Measurements from ENCODE around the gene PTPRG.

Gene PTPRG

DNA sequence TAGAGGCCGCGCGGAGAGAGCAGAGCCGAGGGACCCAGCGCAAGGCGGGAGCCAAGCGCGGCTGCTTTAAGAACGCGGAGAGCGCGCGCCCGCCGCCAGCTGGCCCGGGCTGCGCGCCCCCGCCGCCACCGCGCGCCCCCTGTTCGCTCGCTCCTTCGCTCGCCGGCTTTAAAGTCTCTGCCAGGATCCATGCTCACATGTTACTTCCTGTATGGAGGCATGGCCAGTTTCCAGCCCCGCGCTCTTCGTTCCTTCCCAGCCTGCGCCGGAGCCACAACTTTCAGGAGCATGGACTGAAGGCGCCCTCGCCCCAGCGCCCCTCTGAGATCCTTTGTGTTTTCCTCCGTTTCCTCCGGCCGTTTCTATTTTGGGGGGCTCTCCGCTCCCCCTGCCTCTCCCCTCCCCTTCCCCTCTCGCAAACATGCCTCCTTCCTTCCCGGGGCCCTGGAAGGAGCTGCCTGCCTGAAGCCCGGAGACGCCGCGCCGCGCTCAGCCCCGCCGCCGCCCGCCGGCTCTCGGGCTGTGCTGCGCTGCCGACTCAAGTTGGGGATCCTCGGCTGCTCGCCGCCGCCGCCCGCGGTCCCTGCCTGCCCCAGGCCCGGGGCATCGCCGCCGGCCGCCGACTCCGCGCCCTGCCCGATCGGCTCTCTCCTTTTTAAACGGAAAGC, at the start of gene PTPRG:
TSS of gene PTPRG (plus strand) at position 198 of the 668 bp plus-strand sequence. CDS start 717 bp downstream, outside the sequence.
- no peak for DNase-seq (ENCODE audit: low spot score in 2 of 2)
- H3K27me3 Mint-ChIP-seq: peaks cover 17% of the 10 kb centered on the region

DNA sequence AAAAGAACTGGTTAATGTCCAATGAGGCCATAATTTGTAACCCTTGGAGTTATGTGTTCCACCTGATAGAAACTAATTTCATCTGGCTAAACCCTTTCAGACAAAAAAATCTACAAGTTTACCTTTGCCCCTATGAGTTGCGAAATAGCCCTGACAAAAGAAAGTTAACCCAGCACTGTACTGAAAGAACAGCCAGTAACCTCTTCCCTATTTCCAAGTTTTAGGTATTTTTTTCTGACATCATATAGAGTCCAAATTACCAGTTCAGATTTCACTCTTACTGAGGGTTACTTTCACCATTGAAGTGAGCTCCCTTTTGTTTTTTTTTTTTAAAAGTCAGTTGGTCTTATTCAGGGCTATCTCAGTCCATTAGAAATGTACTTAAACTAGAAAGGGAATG, 42.8 kb upstream of the PTPRG start:
- Mint-ChIP-seq H3K9me3 (no peaks in the 10 kb centered on the region), H3K27ac (no peak overlapping the region), H3K36me3 (no peaks in the 10 kb centered on the region), H3K27me3 (no peaks in the 10 kb centered on the region), H3K4me3 (no peak overlapping the region), H3K4me1 (peaks cover 6% of the 10 kb centered on the region)
- ATAC-seq (ENCODE audit: low read depth) (no peak), DNase-seq (ENCODE audit: low spot score in 2 of 2) (no peak)

More for the DNA sequence above, at the start of gene PTPRG:
- H3K4me3 Mint-ChIP-seq: peak within 1 kb of the TSS; percentile 91
- ATAC-seq (ENCODE audit: low read depth): peak; percentile 52
- H3K9me3 Mint-ChIP-seq: no peaks in the 10 kb centered on the region
- H3K27ac Mint-ChIP-seq: no peak within 1 kb of the TSS
- no peaks in the 10 kb centered on the region for H3K36me3 Mint-ChIP-seq
- H3K4me1 Mint-ChIP-seq: peaks cover 3% of the 10 kb centered on the region

DNA sequence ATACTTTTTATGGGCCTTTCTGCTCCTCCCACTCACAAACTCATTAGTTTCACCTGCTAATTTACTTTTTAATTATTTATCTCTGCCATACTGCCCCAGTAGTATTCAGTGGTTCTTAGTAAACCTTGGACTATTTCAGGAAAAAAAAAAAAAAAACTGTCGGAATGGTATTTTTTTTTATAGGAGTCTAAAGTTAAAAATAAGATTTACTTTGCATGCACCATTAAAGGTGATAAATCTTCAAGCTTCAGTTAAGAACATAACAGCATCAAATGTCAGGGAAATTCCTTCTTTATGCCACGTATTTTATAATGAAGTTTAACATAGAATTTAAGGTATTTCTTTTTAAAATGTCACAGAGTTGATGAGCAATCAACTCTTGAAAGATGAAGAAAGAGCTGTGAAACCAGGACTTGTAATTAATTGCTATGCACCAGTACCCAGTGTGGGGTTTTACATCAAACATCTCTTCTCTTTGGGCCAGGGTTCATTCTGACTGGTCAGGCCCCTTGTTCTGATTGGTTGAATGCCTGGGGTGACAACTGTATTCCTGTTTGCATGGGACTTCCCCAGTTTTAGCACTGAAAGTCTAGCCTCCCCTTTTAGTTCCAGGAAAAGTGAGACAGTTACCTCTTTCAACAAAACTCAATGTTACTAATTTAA, 40.3 kb upstream of the PTPRG start:
- Mint-ChIP-seq H3K9me3 (no peaks in the 10 kb centered on the region), H3K27ac (no peak overlapping the region), H3K4me3 (no peak overlapping the region), H3K27me3 (no peaks in the 10 kb centered on the region), H3K4me1 (peaks cover 6% of the 10 kb centered on the region), H3K36me3 (no peaks in the 10 kb centered on the region)
- DNase-seq (ENCODE audit: low spot score in 2 of 2): no peak
- peak; percentile 60 for ATAC-seq (ENCODE audit: low read depth)

DNA sequence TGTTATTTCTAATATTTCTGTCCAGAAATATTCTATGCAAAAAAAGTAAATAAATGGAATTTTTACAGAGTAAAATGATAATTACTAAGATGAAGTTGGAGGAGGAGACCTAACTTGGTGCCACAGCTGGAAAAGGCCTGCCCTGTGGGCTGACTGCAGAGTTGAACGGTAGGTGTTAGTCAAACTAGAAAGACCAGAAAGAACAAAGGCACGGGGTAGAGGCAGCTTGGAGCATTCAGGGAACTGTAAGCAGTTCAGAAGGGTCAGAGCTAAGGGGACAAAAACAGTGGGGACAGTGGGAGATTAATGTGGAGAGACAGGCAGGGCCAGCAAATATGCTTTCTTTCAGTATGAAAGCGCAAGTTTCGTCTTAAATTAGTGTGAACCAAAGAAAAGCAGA, 39.3 kb upstream of the PTPRG start:
- no peak for DNase-seq (ENCODE audit: low spot score in 2 of 2)
- H3K4me1 Mint-ChIP-seq: peaks cover 6% of the 10 kb centered on the region
- H3K4me3 Mint-ChIP-seq: no peak overlapping the region
- H3K36me3 Mint-ChIP-seq: no peaks in the 10 kb centered on the region
- ATAC-seq (ENCODE audit: low read depth): no peak
- H3K27me3 Mint-ChIP-seq: no peaks in the 10 kb centered on the region
- no peaks in the 10 kb centered on the region for H3K9me3 Mint-ChIP-seq
- H3K27ac Mint-ChIP-seq: no peak overlapping the region

DNA sequence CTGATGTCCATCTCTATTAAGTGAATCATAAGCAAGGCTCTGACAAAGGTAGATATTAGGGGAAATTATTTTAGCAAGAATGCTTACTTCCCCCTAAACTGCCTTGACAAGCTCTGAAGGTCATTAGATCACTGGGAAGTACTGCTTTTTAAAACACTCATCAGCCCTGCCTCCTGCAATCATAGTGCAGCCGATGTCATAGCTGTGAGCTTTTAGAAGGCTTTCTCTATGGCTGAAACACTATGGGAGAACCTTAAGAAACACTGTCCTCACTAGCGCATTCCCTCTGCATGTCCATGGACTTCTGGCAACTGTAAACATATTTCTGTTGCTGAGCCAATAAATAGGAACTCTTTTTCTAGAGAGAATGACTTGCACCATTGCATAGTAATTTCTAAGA, 38.7 kb upstream of the PTPRG start:
- DNase-seq (ENCODE audit: low spot score in 2 of 2) (no peak), ATAC-seq (ENCODE audit: low read depth) (no peak)
- Mint-ChIP-seq H3K27ac (no peak overlapping the region), H3K4me1 (peaks cover 6% of the 10 kb centered on the region), H3K4me3 (no peak overlapping the region), H3K27me3 (no peaks in the 10 kb centered on the region), H3K9me3 (no peaks in the 10 kb centered on the region), H3K36me3 (no peaks in the 10 kb centered on the region)

DNA sequence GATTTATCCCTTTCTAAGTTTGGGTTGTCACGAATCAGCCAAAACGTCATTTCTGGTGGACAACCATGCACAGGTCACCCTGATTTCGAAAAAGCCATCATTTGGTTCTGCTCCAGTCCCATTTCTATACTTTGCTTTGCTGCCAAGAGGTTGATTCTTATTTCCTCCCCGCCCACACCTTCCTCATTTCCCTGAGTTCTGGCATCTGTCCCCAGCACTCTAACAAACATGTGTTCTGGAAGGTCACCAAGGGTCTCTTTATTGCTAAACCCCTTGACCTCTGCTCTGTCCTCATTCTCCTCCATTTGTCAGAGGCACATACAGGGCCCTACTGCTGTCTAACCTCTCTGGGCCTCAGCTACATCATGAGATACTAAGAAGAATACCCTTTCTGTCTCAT, 36.4 kb upstream of the PTPRG start:
- ATAC-seq (ENCODE audit: low read depth) (no peak), DNase-seq (ENCODE audit: low spot score in 2 of 2) (no peak)
- Mint-ChIP-seq H3K4me1 (peaks cover 3% of the 10 kb centered on the region), H3K36me3 (no peaks in the 10 kb centered on the region), H3K4me3 (no peak overlapping the region), H3K27me3 (no peaks in the 10 kb centered on the region), H3K27ac (no peak overlapping the region), H3K9me3 (no peaks in the 10 kb centered on the region)

DNA sequence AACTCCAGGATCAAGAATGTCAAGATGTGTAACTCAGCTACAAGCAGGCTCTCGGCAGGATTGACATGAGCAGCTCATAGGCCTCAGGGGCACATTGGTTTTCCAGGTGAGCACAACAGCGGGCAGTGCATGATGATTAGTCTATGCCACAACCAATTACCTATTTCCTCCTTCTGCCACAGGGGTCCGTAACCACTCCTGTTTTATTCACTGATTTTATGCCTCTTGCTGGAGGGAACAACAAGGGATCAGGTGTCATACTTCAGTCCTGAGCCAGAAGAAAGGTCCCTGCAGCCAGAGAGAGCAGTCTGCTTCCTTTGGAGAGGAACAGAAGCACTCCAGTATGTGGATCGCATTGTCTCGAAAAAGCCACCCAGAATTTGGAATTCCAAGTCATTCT, 35.1 kb upstream of the PTPRG start:
- DNase-seq (ENCODE audit: low spot score in 2 of 2) (no peak), ATAC-seq (ENCODE audit: low read depth) (no peak)
- H3K9me3 Mint-ChIP-seq: no peaks in the 10 kb centered on the region
- H3K27ac Mint-ChIP-seq: no peak overlapping the region
- H3K4me3 Mint-ChIP-seq: no peak overlapping the region
- peaks cover 3% of the 10 kb centered on the region for H3K4me1 Mint-ChIP-seq
- no peaks in the 10 kb centered on the region for H3K27me3 Mint-ChIP-seq
- no peaks in the 10 kb centered on the region for H3K36me3 Mint-ChIP-seq

DNA sequence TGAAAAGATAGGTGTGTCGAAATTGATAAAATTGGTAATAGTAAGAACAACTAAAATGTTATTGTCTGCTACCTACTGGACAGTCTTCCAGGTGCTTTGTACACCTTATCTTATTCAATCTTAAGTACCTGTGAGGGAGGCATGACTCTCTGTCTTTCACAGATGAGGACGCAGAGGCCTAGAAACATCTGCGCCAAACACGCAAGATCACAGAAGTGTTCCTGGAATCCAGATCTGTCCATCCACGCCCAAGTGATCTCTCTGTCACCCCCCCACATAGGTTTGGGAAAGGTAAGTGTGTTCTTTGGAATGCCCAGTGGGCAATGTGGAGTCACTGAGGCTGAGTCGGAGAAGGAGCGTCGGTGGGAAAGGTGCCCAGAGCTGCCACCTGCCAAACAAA, 34.4 kb upstream of the PTPRG start:
- Mint-ChIP-seq H3K27ac (no peak overlapping the region), H3K9me3 (no peaks in the 10 kb centered on the region), H3K4me1 (peaks cover 2% of the 10 kb centered on the region), H3K27me3 (no peaks in the 10 kb centered on the region), H3K4me3 (no peak overlapping the region), H3K36me3 (no peaks in the 10 kb centered on the region)
- ATAC-seq (ENCODE audit: low read depth): no peak
- DNase-seq (ENCODE audit: low spot score in 2 of 2): no peak

DNA sequence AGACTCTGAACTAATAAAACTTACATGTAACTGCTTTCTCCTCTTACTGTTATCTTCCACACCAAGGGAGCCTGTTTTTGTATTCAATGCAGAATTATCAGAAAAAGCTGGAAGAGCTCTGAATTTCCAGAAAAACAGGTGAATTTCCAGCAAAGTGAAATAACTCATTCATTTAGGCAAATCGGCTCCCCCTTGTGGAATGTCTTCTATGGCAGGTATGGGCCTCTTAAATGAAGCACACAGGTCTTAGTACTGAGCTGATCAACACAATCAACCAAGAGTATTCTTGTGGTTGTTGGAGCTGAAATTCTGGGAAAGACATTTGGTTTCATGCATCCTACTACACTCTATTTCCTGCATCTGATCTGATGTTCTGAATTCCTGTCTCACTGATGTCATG, 31.0 kb upstream of the PTPRG start:
- H3K9me3 Mint-ChIP-seq: no peaks in the 10 kb centered on the region

DNA sequence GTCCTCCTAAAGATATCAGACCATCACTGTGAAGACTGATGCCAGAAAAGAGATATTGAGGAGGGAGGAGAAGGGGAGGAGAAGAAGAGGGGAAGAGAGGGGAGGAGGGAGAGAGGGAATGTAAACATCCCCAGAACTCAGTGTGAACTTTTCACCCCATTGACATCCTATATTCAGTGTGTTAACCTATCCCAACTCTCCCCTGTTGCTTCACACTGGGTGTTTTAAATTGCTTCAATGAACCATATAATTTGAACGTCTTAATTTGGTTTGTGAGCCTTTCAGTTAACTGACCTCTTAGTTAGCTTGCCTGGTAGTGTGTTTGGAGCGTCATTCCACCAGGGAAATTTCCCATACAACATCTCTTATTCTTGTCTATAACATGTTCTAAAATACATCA, 29.8 kb upstream of the PTPRG start:
- Mint-ChIP-seq H3K27ac (no peak overlapping the region), H3K27me3 (no peaks in the 10 kb centered on the region), H3K4me3 (no peak overlapping the region), H3K36me3 (no peaks in the 10 kb centered on the region), H3K4me1 (no peaks in the 10 kb centered on the region), H3K9me3 (no peaks in the 10 kb centered on the region)
- ATAC-seq (ENCODE audit: low read depth) (no peak), DNase-seq (ENCODE audit: low spot score in 2 of 2) (no peak)

More for the DNA sequence above, 31.0 kb upstream of the PTPRG start:
- H3K36me3 Mint-ChIP-seq: no peaks in the 10 kb centered on the region
- DNase-seq (ENCODE audit: low spot score in 2 of 2) (no peak), ATAC-seq (ENCODE audit: low read depth) (no peak)
- no peaks in the 10 kb centered on the region for H3K27me3 Mint-ChIP-seq
- no peak overlapping the region for H3K4me3 Mint-ChIP-seq
- no peak overlapping the region for H3K27ac Mint-ChIP-seq
- H3K4me1 Mint-ChIP-seq: no peaks in the 10 kb centered on the region

DNA sequence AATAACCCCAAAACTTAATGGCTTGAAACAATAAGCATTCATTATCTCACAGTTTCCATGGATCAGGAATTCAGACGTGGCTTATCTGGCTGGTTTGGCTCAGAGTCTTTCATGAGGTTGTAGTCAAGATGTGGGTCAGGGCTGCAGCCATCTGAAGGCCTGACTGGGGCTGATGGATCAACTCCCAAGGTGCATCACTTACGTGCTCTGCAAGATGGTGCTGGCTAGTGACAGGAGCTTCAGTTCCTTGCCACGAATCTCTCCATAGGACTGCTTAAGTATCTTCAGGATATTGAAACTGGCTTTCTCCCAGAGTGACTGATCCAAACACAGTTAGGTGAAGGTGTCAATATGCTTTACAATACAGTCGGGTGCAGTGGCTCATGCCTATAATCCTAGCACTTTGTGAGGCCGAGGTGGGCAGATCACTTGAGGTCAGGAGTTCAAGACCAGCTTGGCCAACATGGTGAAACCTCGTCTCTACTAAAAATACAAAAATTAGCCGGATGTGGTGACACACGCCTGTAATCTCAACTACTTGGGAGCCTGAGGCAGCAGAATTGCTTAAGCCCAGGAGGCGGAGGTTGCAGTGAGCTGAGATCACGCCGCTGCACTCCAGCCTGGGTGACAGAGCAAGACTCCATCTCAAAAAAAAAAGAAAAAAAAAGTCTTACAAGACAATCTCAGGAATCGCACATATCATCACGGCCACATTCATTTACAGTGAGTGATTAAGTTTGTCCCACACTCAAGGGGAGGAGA, 28.5 kb upstream of the PTPRG start:
- H3K27me3 Mint-ChIP-seq: no peaks in the 10 kb centered on the region
- no peak overlapping the region for H3K4me3 Mint-ChIP-seq
- H3K36me3 Mint-ChIP-seq: no peaks in the 10 kb centered on the region
- ATAC-seq (ENCODE audit: low read depth): no peak
- H3K27ac Mint-ChIP-seq: no peak overlapping the region
- H3K4me1 Mint-ChIP-seq: no peaks in the 10 kb centered on the region
- no peaks in the 10 kb centered on the region for H3K9me3 Mint-ChIP-seq
- no peak for DNase-seq (ENCODE audit: low spot score in 2 of 2)

DNA sequence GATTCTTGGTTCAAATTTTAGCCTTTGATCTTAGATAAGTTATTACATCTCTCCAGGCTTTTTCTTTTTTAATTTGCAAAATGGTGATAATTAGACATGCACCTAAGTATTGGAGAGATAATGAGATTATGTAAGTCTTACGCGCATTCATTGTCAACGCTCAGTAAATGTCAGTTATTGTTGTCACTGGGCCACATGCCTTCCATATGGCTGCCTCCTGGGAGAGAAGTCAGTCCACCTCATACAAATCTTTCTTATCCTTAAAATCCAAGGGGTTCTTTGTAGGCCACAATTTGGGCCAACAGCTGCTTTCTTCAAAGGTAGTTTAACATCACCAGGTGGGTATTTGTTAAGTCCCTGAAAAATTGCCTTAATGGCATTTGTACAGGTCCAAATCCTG, 25.5 kb upstream of the PTPRG start:
- DNase-seq (ENCODE audit: low spot score in 2 of 2) (no peak), ATAC-seq (ENCODE audit: low read depth) (no peak)
- Mint-ChIP-seq H3K4me3 (no peak overlapping the region), H3K27ac (no peak overlapping the region), H3K9me3 (no peaks in the 10 kb centered on the region), H3K27me3 (no peaks in the 10 kb centered on the region), H3K36me3 (no peaks in the 10 kb centered on the region), H3K4me1 (no peaks in the 10 kb centered on the region)

DNA sequence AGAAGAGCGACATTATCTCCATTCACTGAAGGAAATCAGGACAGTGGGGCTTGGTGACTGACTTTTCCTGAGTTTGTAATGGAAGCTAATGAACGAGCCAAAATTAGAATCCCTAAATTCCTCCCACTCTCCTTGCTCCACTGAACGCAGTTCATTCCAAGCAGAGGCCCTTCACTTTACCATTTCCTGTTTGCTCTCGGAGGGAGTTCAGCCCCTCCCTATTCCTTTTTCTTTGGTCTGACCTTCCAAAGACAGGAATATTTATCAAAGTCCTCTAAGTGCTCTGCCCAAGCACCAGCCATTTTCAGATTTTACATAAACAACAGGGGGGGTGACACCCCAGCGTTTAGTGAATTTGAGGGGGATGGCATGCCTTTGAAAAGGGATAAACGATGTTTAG, 24.0 kb upstream of the PTPRG start:
- Mint-ChIP-seq H3K36me3 (no peaks in the 10 kb centered on the region), H3K4me1 (no peaks in the 10 kb centered on the region), H3K9me3 (no peaks in the 10 kb centered on the region), H3K27ac (no peak overlapping the region), H3K4me3 (no peak overlapping the region), H3K27me3 (peaks cover 2% of the 10 kb centered on the region)
- no peak for ATAC-seq (ENCODE audit: low read depth)
- no peak for DNase-seq (ENCODE audit: low spot score in 2 of 2)

DNA sequence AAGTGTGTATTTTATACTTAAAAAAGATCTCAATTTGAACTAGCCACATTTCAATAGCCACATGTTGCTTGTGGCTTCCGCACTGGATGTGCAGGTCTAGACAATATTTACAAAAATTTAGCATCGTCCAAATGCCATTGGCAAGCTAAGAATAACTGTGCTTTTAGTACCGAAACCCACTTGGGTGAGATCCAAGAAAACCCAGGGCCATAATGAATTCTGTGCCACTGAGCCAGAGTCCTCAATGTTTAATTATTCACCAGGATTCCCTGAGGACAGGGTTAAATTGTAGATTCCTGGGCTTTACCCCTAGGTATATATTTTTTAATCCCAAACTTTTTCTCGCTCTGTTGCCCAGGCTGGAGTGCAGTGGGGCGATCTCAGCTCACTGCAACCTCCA, 22.9 kb upstream of the PTPRG start:
- ATAC-seq (ENCODE audit: low read depth) (no peak), DNase-seq (ENCODE audit: low spot score in 2 of 2) (no peak)
- no peak overlapping the region for H3K4me3 Mint-ChIP-seq
- H3K9me3 Mint-ChIP-seq: peaks cover 3% of the 10 kb centered on the region
- no peaks in the 10 kb centered on the region for H3K36me3 Mint-ChIP-seq
- H3K27ac Mint-ChIP-seq: no peak overlapping the region
- peaks cover 5% of the 10 kb centered on the region for H3K27me3 Mint-ChIP-seq
- H3K4me1 Mint-ChIP-seq: no peaks in the 10 kb centered on the region
